Hematopoietic multipotent progenitor cell treated with erythropoietin and hydrocortisone succinate and interleukin-3 and kit ligand, for 8 days (in vitro differentiated cells): ENCODE data around the gene ROBO3.

Experiments used
- DNase-seq: peaks from one replicate; pipeline ENCODE4 v3.0.0-alpha.2; 2015

Gene ROBO3

GRCh38 chr11:124928942-124929665 is 63.9 kb downstream of the ROBO3 start:
- no peak for DNase-seq

- DNase-seq: no peak
Observed at GRCh38 chr11:124930799-124931198, 65.6 kb downstream of the ROBO3 start.
